Osteocyte (in vitro differentiated cells): Measurements from ENCODE around the gene CDX2. TPM values are rescaled to one million over a fixed set of nuclear protein-coding genes. Genes with fewer than 3 reads are reported as not detected.
"Not testable (repeated sequence)": the region's sequence is repeated elsewhere in the genome, so short reads cannot be mapped to it uniquely, and the experiment has no call there.

Experiments used
- DNase-seq: peaks from one replicate; pipeline ENCODE4 v3.0.0; 2021; ENCODE audit warnings: mixed read lengths; ENCODE audit not compliant: unreplicated experiment; ENCODE audit errors: extremely low spot score
- H3K27ac Mint-ChIP-seq: one replicate; pipeline ENCODE4 v1.8.0; 2021; ENCODE audit warnings: mild to moderate bottlenecking, mixed read lengths; ENCODE audit not compliant: unreplicated experiment
- H3K27me3 Mint-ChIP-seq: one replicate; pipeline ENCODE4 v1.8.0; 2021; ENCODE audit warnings: mixed read lengths; ENCODE audit not compliant: unreplicated experiment
- H3K36me3 Mint-ChIP-seq: one replicate; pipeline ENCODE4 v1.8.0; 2021; ENCODE audit warnings: mixed read lengths; ENCODE audit not compliant: unreplicated experiment
- H3K4me1 Mint-ChIP-seq: one replicate; pipeline ENCODE4 v1.8.0; 2021; ENCODE audit warnings: mixed read lengths; ENCODE audit not compliant: unreplicated experiment
- H3K4me3 Mint-ChIP-seq: one replicate; pipeline ENCODE4 v1.8.0; 2021; ENCODE audit warnings: mild to moderate bottlenecking, moderate library complexity, mixed read lengths; ENCODE audit not compliant: unreplicated experiment
- H3K9me3 Mint-ChIP-seq: one replicate; pipeline ENCODE4 v1.8.0; 2021; ENCODE audit warnings: mixed read lengths; ENCODE audit not compliant: unreplicated experiment
- CTCF ChIP-seq: fragments of 200-600 bp; sonication (generic); IDR thresholded peaks from 2 replicates; pipeline ENCODE4 v1.5.0; 2021; ENCODE audit warnings: antibody characterized with exemption, mild to moderate bottlenecking, moderate library complexity
- total RNA-seq: library from RNA; stranded (reverse); gene quantifications from 2 replicates; pipeline ENCODE4 v1.2.1, GENCODE V29; 2021

The CDX2 gene
- total RNA-seq, 1 donor from 2014 or later: not detected

- H3K27me3 Mint-ChIP-seq: peaks cover 22% of the 10 kb centered on the region
- no peak for DNase-seq
- H3K9me3 Mint-ChIP-seq: no peaks in the 10 kb centered on the region
- H3K4me3 Mint-ChIP-seq: no peak overlapping the region
- no peaks in the 10 kb centered on the region for H3K36me3 Mint-ChIP-seq
- no peaks in the 10 kb centered on the region for H3K4me1 Mint-ChIP-seq
- TF ChIP-seq CTCF: no peak
- no peak overlapping the region for H3K27ac Mint-ChIP-seq
Observed at GRCh38 chr13:28010046-28010445, 40.9 kb upstream of the CDX2 start.

- peaks cover 13% of the 10 kb centered on the region for H3K27me3 Mint-ChIP-seq
- not testable (repeated sequence) for H3K4me1 Mint-ChIP-seq, H3K9me3 Mint-ChIP-seq
Observed at GRCh38 chr13:28005016-28005415, 35.9 kb upstream of the CDX2 start.

DNA sequence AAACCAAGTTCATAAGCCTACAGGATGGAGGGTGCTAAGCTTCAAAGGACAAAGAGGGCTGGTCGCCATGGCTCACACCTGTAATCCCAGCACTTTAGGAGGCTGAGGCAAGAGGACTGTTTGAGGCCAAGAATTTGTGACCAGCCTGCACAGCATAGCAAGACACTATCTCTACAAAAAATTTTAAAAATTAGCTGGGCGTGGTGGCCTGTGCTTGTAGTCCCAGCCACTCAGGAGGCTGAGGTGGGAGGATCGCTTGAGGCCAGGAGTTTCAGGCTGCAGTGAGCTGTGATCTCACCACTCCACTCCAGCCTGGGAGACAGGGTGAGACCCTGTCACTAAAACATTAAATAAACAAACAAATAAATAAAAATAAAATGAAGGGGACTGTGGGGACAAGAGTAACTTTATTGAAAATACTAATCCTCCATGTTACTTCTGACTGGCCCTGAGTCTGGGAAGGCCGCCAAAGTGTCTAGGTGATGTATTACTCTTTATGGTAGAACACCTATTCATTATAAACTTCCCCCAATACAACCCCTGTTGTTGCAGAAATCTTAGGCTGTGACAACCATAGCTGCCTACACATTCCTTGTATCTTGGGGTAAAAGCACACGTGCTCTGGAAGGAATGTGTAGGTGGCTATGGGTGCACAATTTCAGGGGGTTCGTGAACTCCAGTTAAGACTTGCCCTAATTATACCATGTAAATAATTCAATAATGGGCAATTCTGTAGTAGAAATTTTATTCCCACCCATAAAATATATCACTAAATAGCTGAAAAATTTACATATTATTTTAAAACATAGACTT is 34.0 kb upstream of the CDX2 start:
- Mint-ChIP-seq H3K9me3 (no peaks in the 10 kb centered on the region), H3K27me3 (peaks cover 7% of the 10 kb centered on the region), H3K4me3 (no peak overlapping the region), H3K4me1 (no peaks in the 10 kb centered on the region), H3K36me3 (no peaks in the 10 kb centered on the region), H3K27ac (no peak overlapping the region)
- no peak for DNase-seq
- TF ChIP-seq CTCF: no peak

More at GRCh38 chr13:28005016-28005415, 35.9 kb upstream of the CDX2 start:
- H3K4me3 Mint-ChIP-seq, H3K27ac Mint-ChIP-seq, DNase-seq, H3K36me3 Mint-ChIP-seq: not testable (repeated sequence)

GRCh38 chr13:28001837-28002473 is 32.8 kb upstream of the CDX2 start:
- Mint-ChIP-seq H3K9me3 (no peaks in the 10 kb centered on the region), H3K36me3 (no peaks in the 10 kb centered on the region), H3K4me3 (no peak overlapping the region), H3K4me1 (no peaks in the 10 kb centered on the region), H3K27ac (no peak overlapping the region), H3K27me3 (peaks cover 4% of the 10 kb centered on the region)
- no peak for TF ChIP-seq CTCF
- DNase-seq: no peak

DNA sequence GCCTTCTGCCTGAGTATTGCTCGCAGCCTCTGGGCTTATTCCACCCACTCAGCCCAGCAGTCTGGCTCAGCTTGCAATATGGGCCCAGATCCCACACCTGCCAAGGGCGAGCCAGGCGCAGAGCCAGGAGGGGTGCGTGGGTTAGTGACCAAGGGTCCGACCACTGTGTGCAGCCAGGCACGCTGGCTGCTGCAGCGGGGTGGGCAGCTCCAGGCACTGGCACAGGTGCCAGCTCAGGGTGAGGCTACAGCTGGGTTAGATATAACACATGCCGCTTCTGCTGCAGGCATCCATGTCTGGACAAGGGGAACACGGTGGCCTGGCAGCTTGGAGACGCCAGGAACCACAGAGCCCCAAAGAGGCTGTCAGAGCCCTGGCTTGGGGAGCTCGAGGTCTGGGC is 31.9 kb upstream of the CDX2 start:
- no peaks in the 10 kb centered on the region for H3K4me1 Mint-ChIP-seq
- H3K36me3 Mint-ChIP-seq: no peaks in the 10 kb centered on the region
- no peak for TF ChIP-seq CTCF
- H3K27ac Mint-ChIP-seq: no peak overlapping the region
- no peak for DNase-seq
- H3K4me3 Mint-ChIP-seq: no peak overlapping the region
- no peaks in the 10 kb centered on the region for H3K9me3 Mint-ChIP-seq
- H3K27me3 Mint-ChIP-seq: peaks cover 4% of the 10 kb centered on the region
